IMR-90 (cell line): ENCODE data around the gene TIFAB.

Experiments used
- CTCF ChIP-seq: conservative IDR thresholded peaks from 2 replicates; pipeline ENCODE4 v1.5.1; 2012; ENCODE audit warnings: mild to moderate bottlenecking, low read depth, low read length, improper control_type of control experiment
- TF ChIP-seq, protein P1 (sequence below): fragments of 150-350 bp; IDR thresholded peaks from 2 replicates; pipeline ENCODE4 v1.6.1; 2017; ENCODE audit warnings: mild to moderate bottlenecking, antibody characterized with exemption, low read length, low read depth

- TF ChIP-seq CTCF = no peak
- TF ChIP-seq, protein P1, sequence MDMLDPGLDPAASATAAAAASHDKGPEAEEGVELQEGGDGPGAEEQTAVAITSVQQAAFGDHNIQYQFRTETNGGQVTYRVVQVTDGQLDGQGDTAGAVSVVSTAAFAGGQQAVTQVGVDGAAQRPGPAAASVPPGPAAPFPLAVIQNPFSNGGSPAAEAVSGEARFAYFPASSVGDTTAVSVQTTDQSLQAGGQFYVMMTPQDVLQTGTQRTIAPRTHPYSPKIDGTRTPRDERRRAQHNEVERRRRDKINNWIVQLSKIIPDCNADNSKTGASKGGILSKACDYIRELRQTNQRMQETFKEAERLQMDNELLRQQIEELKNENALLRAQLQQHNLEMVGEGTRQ = no peak
Measured at GRCh38 chr5:135465391-135466122, 13.4 kb upstream of the TIFAB start.
